ENCODE data around the gene TEX10. TPM values are rescaled to one million over a fixed set of nuclear protein-coding genes. Genes with fewer than 3 reads are reported as not detected.

The TEX10 gene
- total RNA-seq, 2 donors from 2014 or later = 9.4 TPM

- ATAC-seq = peak; percentile 56
- intact Hi-C loops (cut with DNase I, micrococcal nuclease) = loop anchor here in 1 of 2 donors (10.0 kb wide), 1 partner anchor 60 kb away; no protein-coding TSS in a partner anchor
- no peak for DNase-seq
These were observed 57.5 kb downstream of the TEX10 start for GRCh38 chr9:100295240-100295639.

GRCh38 chr9:100294806-100295205, 57.9 kb downstream of the TEX10 start:
- intact Hi-C loops (cut with DNase I, micrococcal nuclease) = loop anchor here in 1 of 2 donors (10.0 kb wide), 1 partner anchor 60 kb away; no protein-coding TSS in a partner anchor
- ATAC-seq (no peak), DNase-seq (no peak)

- no peak for ATAC-seq
- no peak for DNase-seq
- intact Hi-C loops (cut with DNase I, micrococcal nuclease) = loop anchor here in 1 of 2 donors (10.0 kb wide), 1 partner anchor 60 kb away; no protein-coding TSS in a partner anchor
These were observed 58.4 kb downstream of the TEX10 start for GRCh38 chr9:100294341-100294740.

GRCh38 chr9:100292414-100292813, 60.3 kb downstream of the TEX10 start:
- no peak for DNase-seq
- no peak for ATAC-seq
- intact Hi-C loops (cut with DNase I, micrococcal nuclease) = loop anchor here in 1 of 2 donors (10.0 kb wide), 1 partner anchor 58 kb away; no protein-coding TSS in a partner anchor

- DNase-seq = no peak
- intact Hi-C loops (cut with DNase I, micrococcal nuclease) = loop anchor here in 1 of 2 donors (10.0 kb wide), 1 partner anchor 56 kb away; no protein-coding TSS in a partner anchor
- no peak for ATAC-seq
These were observed 62.0 kb downstream of the TEX10 start for GRCh38 chr9:100290714-100291113.

GRCh38 chr9:100287186-100287585, 65.6 kb downstream of the TEX10 start:
- intact Hi-C loops (cut with DNase I, micrococcal nuclease) = no loop called here
- DNase-seq = no peak
- ATAC-seq = no peak

GRCh38 chr9:100286257-100286656, 66.5 kb downstream of the TEX10 start:
- intact Hi-C loops (cut with DNase I, micrococcal nuclease) = no loop called here
- DNase-seq (no peak), ATAC-seq (no peak)

- ATAC-seq = no peak
- intact Hi-C loops (cut with DNase I, micrococcal nuclease) = no loop called here
- no peak for DNase-seq
These were observed 67.1 kb downstream of the TEX10 start for GRCh38 chr9:100285601-100286000.

- intact Hi-C loops (cut with DNase I, micrococcal nuclease) = no loop called here
- ATAC-seq = no peak
- DNase-seq = no peak
These were observed 67.7 kb downstream of the TEX10 start for GRCh38 chr9:100285080-100285479.

- ATAC-seq (no peak), DNase-seq (no peak)
- intact Hi-C loops (cut with DNase I, micrococcal nuclease) = no loop called here
These were observed 68.5 kb downstream of the TEX10 start for GRCh38 chr9:100284247-100284646.

- ATAC-seq (no peak), DNase-seq (no peak)
- intact Hi-C loops (cut with DNase I, micrococcal nuclease) = no loop called here
These were observed 70.4 kb downstream of the TEX10 start for GRCh38 chr9:100282388-100282719.

GRCh38 chr9:100281676-100282387, 70.9 kb downstream of the TEX10 start:
- ATAC-seq = no peak
- intact Hi-C loops (cut with DNase I, micrococcal nuclease) = no loop called here
- DNase-seq = no peak

GRCh38 chr9:100281066-100281465, 71.7 kb downstream of the TEX10 start:
- DNase-seq = no peak
- ATAC-seq = no peak
- intact Hi-C loops (cut with DNase I, micrococcal nuclease) = no loop called here

GRCh38 chr9:100277166-100277979, 75.4 kb downstream of the TEX10 start:
- no peak for DNase-seq
- intact Hi-C loops (cut with DNase I, micrococcal nuclease) = no loop called here
- no peak for ATAC-seq

GRCh38 chr9:100269656-100270055, 83.1 kb downstream of the TEX10 start:
- intact Hi-C loops (cut with DNase I, micrococcal nuclease) = no loop called here
- DNase-seq (no peak), ATAC-seq (no peak)

- ATAC-seq = no peak
- no peak for DNase-seq
- intact Hi-C loops (cut with DNase I, micrococcal nuclease) = no loop called here
These were observed 84.5 kb downstream of the TEX10 start for GRCh38 chr9:100268271-100268670.

GRCh38 chr9:100267211-100267610, 85.5 kb downstream of the TEX10 start:
- intact Hi-C loops (cut with DNase I, micrococcal nuclease) = no loop called here
- DNase-seq (no peak), ATAC-seq (no peak)

Data from left colon (tissue), 2 donors.